Lower leg skin (tissue), 3 donors: ENCODE measurements around the gene SDHD.

Source experiments
- POLR2A ChIP-seq, 2 donors: fragments of 450-650 bp; IDR thresholded peaks; one replicate each; pipeline ENCODE4 v1.6.1; 2016 to 2017; ENCODE audit warnings: antibody characterized with exemption in 2 of 2, mild to moderate bottlenecking in 1 of 2, moderate library complexity in 1 of 2
- TF ChIP-seq, protein P1 (sequence below), 3 donors: fragments of 450-650 bp; IDR thresholded peaks; one replicate each; pipeline ENCODE4 v1.5.1; 2016; ENCODE audit warnings: antibody characterized with exemption in 3 of 3, mild to moderate bottlenecking in 3 of 3, moderate library complexity in 2 of 3

DNA sequence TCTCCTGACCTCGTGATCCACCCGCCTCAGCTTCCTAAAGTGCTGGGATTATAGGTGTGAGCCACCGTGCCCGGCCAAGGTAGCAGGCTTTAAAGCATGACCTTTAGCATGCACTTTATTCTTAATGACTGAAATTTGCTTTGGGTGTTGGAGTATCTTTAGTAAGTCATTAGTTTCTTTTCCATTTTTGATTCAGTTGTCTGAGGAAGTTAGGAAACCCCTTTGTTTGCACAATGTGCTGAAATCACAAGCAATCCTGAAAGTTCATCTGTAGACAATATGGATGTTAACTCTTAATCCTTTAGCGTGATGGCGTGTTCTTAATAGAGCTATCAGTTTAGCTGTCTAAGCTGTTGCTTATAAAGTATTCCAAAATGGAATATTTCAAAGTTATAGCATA, 16.8 kb downstream of the SDHD start:
- TF ChIP-seq, protein P1, sequence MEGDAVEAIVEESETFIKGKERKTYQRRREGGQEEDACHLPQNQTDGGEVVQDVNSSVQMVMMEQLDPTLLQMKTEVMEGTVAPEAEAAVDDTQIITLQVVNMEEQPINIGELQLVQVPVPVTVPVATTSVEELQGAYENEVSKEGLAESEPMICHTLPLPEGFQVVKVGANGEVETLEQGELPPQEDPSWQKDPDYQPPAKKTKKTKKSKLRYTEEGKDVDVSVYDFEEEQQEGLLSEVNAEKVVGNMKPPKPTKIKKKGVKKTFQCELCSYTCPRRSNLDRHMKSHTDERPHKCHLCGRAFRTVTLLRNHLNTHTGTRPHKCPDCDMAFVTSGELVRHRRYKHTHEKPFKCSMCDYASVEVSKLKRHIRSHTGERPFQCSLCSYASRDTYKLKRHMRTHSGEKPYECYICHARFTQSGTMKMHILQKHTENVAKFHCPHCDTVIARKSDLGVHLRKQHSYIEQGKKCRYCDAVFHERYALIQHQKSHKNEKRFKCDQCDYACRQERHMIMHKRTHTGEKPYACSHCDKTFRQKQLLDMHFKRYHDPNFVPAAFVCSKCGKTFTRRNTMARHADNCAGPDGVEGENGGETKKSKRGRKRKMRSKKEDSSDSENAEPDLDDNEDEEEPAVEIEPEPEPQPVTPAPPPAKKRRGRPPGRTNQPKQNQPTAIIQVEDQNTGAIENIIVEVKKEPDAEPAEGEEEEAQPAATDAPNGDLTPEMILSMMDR (IDR thresholded peaks at IDR 0.05) = no peak
- TF ChIP-seq POLR2A (IDR thresholded peaks at IDR 0.05) = no peak
